Measurements from ENCODE around the gene NAGA. TPM values are rescaled to one million over a fixed set of nuclear protein-coding genes. Genes with fewer than 3 reads are reported as not detected.
A peak's percentile ranks its signal among the peaks of the same experiment; 100 is the strongest.
"Not testable (repeated sequence)": the region's sequence is repeated elsewhere in the genome, so short reads cannot be mapped to it uniquely, and the experiment has no call there.

Gene NAGA
- total RNA-seq (2014; rRNA removed; shearing (Covaris generic)) = 20.8 and 26.8 TPM in 2 replicates

DNA sequence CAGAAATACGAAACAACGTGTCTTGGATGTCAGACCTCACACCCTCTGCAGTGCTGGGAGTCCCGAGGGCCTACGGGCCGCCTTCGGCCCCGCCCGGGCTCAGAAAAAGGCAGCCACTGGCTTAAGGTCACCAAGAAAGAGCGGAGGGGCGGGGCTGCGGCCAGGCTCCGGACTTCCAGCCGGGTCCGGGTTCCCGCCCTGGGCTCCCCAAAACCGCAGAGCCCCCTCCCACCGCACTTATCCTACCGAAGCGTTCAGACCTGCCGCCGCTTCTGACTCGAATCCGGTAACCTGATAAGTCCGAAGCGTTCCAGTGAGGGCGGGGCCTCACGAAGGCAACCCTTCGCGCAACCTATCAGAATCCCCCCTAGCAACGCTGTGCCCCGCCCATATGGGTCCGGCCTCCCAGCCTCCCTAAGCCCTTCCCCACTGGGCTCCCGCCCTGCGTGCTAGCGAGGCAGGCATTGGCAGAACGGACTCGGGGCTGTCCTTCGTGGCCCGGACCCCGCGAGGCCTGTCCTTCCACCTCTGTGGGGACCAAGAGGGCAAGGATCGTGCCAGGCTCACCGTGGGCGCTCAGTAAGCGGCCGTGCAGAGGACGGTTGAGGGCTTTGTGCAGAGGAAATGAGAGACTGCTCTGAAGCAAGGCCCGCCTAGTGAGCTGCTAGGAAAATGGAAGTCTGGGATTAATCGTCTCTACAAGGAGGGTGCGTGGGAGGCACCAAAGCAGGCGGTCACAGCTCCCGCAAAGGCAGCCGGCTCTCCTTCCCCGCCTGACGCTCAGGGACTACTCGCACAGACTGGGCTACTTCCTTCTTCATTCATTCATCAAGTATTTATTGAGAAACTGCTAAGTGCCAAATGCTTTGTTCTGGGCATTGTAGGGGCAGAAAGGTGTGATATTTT, at the start of gene NAGA:
Gene NAGA, minus strand, starts transcription at position 296 of the 906 bp plus-strand sequence. CDS start 515 bp downstream, outside the sequence.
- DNase-seq (ENCODE audit: low spot score) = peak; percentile 92

DNA sequence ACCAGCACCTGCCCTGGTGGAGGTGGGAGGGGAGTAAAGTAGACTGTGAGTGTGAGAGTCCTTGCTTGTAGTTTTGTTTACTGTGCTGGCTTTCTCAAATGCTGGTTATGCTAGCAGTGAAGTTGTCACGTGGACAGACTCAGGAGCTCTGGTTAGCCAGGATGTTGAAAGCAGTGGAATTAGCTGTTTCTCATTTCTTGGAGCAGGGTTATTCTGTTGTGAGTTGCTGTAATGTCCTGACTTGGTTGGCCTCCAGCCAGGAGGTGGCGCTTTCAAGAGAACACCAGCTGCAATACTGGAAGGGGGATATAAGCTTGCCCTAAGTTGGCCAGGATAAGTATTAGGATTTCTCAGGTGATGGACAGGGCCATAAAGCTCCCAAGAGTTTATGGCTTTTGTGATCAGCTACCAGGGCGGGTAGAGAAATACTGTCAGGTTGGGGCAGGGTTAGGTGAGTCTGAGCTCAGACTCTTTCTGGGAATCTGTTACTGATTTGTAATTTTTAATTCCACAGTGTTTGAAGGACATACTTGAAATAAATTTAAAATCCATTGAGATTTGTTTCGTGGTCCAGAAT, 46.3 kb upstream of the NAGA start:
- DNase-seq (ENCODE audit: low spot score) = no peak

DNA sequence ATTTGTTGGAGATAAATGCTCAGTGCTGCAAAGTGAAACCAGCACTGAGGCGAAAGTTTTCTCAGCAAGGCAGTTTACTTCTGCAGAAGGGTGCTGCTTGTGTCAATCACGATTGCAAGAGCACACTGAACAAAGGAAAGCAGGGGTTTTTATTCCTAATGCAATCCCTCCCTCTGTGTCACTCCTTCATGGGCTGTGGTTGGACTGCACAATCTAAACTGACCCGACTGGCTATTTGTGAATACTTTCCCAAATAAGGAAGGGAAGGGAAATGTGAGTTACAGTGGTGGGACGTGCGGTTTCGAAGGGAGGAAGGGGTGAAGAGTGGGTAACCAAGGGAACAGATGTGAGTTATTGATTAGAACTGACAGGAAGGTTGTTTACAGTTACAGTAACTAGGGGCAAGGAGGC, 44.8 kb upstream of the NAGA start:
- DNase-seq (ENCODE audit: low spot score) = not testable (repeated sequence)

DNA sequence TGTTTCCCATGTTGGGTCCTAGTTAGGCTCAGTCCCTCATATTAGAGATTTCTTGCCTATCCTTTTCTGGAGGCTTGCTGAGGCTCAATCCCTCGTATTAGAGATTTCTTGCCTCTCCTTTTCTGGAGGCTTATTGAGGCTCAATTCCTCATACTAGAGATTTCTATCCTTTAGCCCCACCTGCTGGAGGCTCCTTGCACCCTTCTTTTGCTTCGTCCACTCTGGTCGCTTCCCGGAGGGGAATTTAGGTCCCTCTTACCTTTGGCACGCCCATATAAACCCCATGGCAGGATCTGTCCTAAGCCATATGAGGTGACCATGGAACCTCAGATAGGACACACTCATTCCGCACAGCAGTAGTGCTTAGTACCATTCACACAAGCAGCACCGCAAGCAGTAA, 44.1 kb upstream of the NAGA start:
- peak; percentile 35 for DNase-seq (ENCODE audit: low spot score)

DNA sequence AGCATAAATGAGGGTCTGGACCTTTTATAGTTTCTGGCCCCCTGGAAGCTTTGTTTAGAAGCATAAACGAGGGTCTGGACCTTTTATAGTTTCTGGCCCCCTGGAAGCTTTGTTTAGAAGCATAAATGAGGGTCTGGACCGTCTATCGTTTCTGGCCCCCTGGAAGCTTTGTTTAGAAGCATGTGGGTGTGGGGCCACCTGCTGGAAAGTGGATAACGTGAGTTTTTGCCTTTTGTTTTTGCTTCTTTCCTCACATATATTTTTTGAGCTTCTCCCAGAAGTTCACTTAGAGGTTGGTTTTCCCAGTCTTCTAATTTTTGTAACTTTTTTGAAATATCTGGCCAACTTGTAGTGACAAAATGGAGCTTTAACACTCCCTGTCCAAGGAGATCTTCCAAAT, 42.2 kb upstream of the NAGA start:
- DNase-seq (ENCODE audit: low spot score) = not testable (repeated sequence)

DNA sequence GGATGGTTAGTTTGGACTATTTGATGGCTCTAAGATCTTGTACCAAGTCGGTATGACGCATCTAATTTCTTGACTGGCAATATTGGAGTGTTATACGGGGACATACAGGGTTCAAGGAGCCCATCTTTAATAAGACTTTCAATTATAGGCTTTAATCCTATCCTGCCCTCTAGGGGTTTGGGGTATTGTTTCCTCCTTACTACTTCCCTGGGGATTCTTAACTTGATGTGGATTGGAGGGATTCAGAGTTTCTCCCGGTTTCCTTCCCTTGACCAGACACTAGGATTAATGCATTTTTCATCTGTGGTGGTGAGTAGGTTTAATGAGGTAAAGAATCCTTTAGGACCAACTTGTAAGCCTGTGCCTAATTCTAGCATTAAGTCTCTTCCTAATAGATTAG, 41.2 kb upstream of the NAGA start:
- DNase-seq (ENCODE audit: low spot score) = no peak

DNA sequence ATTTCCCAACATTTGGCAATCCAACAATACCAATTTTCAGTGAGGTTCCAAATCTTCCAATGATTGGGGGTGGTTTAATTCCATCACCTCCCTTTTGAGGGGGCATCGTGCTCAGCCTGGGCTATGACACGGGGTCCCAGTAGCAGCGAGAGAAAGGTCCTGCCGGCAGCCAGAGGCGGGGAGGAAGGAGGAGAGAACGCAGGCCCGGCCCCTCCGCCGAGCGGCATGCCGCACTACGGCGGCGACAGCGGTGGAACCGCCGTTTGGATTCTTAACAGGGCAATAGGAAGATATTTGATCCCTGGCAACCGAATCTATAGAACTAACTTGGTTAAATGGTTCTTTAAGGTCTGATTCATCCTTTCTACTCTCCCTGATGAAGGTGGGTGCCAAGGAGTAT, 38.2 kb upstream of the NAGA start:
- DNase-seq (ENCODE audit: low spot score) = no peak

DNA sequence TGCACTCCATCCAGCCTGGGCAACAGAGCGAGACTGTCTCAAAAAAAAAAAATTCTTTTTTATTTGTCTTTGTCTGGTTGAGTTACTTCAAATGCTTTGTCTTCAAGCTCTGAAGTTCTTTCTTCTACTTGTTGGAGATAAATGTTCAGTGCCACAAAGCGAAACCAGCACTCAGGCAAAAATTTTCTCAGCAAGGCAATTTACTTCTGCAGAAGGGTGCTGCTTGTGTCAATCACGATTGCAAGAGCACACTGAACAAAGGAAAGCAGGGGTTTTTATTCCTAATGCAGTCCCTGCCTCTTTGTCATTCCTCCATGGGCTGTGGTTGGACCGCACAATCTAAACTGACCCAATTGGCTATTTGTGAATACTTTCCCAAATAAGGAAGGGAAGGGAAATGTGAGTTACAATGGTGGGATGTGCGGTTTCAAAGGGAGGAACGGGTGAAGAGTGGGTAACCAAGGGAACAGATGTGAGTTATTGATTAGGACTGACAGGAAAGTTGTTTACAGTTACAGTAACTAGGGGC, 33.8 kb upstream of the NAGA start:
- DNase-seq (ENCODE audit: low spot score) = not testable (repeated sequence)

DNA sequence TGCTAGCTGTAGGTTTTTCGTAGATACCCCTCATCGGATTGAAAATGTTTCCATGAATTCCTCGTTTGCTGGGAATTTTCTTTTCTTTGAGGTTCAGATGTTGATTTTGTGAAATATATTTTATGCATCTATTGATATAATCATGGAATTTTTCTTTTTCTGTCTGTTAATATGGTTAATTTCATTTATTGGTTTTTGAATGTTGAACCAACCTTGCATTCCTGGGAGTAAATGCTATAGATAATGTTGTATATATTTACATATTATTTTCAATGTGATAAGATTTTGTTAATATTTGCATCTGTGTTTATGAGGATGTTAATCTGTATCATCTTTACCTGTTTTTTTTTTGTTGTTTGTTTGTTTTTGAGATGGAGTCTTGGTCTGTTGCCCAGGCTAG, 30.6 kb upstream of the NAGA start:
- no peak for DNase-seq (ENCODE audit: low spot score)

DNA sequence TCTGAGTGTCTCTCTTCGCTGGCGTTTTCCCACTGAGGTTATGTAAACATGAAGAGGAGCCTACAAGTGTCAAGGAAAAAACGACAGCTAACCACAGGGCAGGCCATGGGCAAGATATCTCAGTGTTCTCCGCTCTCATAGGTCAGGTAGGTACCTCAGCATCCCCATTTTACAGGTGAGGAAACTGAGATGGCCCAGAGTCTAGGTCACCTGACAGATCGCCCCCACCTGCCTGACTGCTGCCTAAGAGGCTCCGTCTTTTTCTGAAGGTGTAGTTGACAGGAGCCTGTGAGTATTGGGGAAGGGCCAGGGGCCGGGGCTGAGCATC, 20.8 kb upstream of the NAGA start:
- no peak for DNase-seq (ENCODE audit: low spot score)

DNA sequence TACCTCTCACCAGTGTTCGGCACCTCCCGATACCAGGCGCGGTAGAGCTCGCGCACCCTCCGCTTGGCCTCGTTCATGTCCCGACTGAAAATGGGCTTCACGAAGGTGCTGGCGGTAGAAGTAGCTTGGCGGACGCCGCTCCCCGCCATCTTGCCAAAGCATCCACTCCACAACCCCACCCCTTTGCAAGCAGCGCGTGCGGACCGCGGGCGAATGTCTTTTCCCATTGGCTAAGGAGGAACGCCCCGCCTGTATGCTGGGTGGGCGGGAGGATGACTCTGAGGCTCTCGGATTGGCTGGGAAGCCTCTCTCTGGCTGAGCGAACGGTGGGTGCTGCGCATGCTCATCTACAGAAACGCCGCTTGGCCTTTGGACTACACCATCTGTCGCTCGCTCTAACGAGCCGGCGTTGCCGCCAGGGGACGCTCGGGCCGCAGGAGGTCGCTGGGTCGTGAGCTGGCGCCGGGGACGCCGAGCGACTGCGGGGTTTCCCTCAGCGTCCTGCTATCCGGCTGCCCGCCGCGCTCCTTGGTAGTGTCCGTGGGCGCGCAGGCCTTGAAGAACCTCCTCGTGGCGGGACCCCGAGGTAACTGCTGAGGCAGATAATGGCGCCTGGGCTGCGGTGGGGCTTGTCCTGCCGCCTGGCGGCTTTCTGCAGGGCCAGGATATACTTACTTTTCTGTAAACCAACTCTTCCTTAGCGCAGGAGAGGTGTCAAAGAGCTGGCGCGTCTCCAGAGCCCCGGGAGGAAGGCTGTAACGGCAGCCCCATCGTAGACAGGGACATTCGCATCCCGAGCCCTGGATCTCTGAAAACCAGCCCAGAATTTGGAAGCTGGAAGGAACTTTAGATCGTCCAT, 20.2 kb upstream of the NAGA start, which contains the start of gene NDUFA6:
Gene NDUFA6, minus strand, starts transcription at position 177 of the 859 bp plus-strand sequence. Its CDS starts 28 bp downstream, at position 149.
- peak; percentile 97 for DNase-seq (ENCODE audit: low spot score)

DNA sequence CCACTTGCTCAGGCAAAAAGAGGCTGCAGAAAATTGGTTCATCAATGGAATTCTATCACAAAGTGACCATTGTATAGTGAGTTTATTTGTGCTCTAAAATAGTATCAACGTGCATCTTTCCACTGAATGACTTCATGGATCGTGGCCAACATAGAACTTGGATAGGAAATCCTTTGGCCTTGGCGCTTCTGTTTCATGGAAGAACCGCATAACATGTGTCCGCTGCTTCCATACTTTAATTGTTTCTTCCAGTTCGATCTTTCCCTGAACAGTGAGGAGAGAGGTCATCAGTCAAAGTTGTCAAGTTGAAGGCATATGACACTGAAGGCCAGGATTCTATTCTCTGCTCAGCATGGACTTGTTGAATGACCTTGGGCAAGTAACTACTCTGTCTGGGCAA, 15.4 kb upstream of the NAGA start:
- DNase-seq (ENCODE audit: low spot score) = no peak

DNA sequence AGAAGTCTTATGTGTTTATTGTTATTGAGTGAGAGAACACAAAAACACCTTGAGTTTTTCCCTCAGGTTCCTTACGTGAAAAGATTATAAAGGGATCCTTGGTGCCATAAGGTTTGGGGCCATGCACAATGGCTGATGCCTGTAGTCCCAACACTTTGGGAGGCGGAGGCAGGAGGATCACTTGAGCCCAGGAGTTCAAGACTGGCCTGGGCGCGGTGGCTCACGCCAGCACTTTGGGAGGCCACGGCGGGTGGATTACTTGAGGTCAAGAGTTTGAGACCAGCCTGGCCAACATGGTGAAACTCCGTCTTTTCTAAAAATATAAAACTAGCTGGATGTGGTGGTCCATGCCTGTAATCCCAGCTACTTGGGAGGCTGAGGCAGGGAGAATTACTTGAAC, 14.3 kb upstream of the NAGA start:
- DNase-seq (ENCODE audit: low spot score) = no peak

DNA sequence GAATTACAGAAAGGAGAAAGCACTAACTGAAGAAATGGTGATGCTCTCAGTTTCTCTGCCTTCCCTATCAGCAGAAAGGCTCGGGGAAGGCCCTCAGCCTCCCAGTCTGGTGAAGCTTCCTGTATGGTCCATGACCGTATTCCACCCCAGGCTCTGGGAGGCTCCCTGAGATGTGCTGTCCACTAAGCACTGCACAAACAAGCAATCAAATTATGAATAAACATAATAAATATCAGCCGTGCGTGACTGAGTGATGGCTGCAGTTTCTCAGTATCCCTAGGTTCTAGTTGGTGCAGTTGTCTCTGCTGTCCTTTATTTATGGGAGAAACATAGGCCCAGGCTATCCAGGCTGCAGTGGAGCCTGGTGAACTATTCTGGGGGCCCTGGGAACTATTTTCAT, 12.5 kb upstream of the NAGA start:
- no peak for DNase-seq (ENCODE audit: low spot score)

DNA sequence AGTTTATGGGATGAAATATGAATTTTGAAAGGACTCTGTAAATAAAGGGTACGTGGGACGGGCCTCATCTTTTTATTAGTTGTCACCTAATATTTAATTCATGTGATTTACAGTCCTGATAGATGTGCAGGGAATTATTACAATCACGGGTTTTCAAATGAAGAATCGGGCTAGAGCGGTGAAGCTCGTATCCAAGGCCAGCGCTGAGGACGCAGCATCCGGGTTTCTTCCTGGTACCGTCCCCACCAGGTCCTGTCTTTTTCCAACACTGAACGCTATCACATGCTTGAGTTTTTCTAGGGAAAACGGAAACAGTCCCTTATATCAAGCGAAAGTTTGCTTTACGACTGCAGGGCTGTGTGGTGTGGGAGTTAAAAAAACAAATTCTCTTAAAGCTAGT, 9.7 kb upstream of the NAGA start:
- DNase-seq (ENCODE audit: low spot score) = peak; percentile 39

DNA sequence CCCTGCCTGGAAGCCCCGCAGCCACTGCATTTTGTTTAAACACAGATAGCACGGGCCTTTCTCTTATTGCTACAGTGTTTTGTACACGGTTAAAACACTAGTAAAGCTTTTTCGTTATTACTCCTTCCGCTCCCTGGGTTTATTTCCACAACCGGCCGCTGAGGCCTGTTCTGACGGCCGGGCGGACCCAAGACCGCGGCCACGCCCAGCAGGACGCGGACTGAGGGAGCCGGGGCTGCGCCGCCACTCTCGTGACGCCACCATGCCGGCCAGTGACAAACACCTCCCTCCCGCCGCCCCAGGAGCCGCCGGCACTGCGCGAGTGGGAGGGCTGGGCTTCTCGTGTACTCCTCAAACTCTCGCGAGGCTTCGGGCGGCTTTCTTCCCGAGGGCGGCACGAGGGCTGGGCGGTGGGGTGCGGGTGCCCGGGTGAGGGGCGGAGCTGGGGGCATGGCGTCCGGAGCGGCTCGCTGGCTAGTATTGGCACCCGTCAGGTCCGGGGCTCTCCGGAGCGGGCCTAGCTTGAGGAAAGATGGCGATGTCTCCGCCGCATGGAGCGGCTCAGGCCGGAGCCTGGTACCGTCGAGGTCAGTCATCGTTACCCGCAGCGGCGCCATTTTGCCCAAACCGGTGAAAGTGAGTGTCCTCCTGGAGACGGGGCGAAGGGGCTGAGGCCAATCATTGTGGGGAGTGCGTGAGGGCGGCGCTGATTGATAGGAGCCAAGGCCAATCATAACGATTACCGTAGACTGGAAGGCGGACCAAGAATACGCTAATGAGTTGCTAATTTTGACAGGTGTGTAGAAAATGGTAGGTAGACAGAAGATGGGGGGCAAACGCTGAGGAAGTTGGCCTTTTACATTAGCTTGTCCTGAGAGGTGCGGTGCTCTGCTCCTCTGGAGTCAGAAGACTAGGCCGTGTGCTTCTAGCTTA, 9.0 kb upstream of the NAGA start, which contains the start of gene SMDT1:
Gene SMDT1, plus strand, starts transcription at position 382 of the 933 bp plus-strand sequence. Its CDS starts 69 bp downstream, at position 451.
- peak; percentile 93 for DNase-seq (ENCODE audit: low spot score)

DNA sequence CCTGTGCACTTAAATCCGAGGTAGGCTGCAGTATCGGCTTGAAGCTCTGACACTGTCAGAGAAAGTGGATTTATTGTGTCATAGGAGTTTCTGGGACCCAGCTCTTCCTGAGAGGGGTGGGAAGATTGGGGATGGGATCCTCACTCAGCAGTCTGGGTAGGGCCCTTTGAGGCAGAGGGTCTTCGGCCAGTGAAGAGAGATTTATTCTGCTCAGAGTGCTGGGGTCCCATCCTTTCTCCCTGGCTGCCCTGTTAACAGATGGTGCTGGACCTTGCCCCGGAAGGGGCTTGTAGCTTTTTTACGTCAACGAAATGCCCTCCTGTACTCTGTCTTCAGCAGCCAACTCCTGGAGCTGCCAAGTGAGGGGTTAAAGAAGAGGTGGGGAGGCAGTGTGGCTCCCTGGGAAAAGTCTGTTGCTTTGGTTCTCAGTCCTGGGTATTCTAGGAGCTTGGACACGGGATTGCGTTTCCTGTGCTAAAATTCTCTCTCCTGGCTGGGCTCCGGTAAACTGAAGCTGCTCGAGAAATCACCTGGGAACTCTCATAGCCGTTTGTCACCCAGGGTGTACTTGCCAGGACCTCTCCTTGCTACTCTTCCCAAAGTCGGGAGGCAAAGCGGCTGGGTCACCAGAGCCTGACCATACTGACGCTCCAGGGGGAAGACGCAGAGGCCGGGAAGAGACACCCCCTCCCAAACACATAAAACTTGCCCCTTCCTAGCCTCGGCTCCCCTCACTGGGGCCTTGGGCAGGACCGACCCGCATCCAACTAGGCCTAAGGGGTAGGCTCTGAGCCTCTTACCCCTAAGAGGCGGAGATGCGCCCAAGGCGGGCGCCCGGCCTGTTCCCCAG, 8.1 kb upstream of the NAGA start:
- DNase-seq (ENCODE audit: low spot score) = no peak

DNA sequence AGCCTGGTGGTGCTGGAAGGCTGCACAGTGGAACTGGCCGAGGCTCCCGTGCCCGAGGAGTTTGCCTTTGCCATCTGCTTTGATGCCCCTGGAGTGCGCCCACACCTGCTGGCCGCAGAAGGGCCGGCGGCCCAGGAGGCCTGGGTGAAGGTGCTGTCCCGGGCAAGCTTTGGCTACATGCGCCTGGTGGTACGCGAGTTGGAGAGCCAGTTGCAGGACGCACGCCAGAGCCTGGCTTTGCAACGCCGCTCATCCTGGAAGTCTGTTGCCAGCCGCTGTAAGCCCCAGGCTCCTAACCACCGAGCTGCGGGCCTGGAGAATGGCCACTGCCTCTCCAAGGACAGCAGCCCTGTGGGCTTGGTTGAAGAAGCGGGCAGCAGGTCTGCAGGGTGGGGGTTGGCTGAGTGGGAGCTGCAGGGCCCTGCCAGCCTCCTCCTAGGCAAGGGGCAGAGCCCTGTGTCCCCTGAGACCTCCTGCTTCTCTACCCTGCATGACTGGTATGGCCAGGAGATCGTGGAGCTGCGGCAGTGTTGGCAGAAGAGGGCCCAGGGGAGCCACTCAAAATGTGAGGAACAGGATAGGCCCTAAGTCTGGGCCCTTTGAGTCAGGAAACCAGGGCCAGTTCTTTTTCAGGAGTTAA, 7.0 kb upstream of the NAGA start:
- no peak for DNase-seq (ENCODE audit: low spot score)

All from HT-29 (cell line).